Right atrium auricular region (tissue), 2 donors: Measurements from ENCODE around the gene FAM120A. TPM values are rescaled to one million over a fixed set of nuclear protein-coding genes. Genes with fewer than 3 reads are reported as not detected.
"Not testable (repeated sequence)": the region's sequence is repeated elsewhere in the genome, so short reads cannot be mapped to it uniquely, and the experiment has no call there.

Experiments
- DNase-seq: peaks from one replicate; pipeline ENCODE4 v3.0.0-alpha.2; 2019; ENCODE audit warnings: low spot score
- H3K27ac ChIP-seq, 2 donors: fragments of 200-600 bp; sonication (generic); 1 replicate in 1 of 2; 2 replicates in 1 of 2; pipeline ENCODE4 v1.5.1; 2016 to 2019
- H3K27me3 ChIP-seq, 2 donors: fragments of 200-600 bp; sonication (generic); one replicate each; pipeline versions ENCODE4 v1.5.1 to v1.6.0; 2017 to 2019
- H3K36me3 ChIP-seq: fragments of 200-600 bp; sonication (generic); one replicate; pipeline ENCODE4 v1.5.1; 2016
- H3K4me1 ChIP-seq, 2 donors: fragments of 200-600 bp; sonication (generic); one replicate each; pipeline versions ENCODE4 v1.5.1 to v1.6.0; 2017 to 2019
- H3K4me3 ChIP-seq, 2 donors: fragments of 200-600 bp; sonication (generic); 1 replicate in 1 of 2; 2 replicates in 1 of 2; pipeline ENCODE4 v1.5.1; 2017 to 2019; ENCODE audit warnings: mild to moderate bottlenecking in 1 of 2, moderate library complexity in 1 of 2
- H3K9me3 ChIP-seq, 2 donors: fragments of 200-600 bp; sonication (generic); one replicate each; pipeline ENCODE4 v1.5.1; 2019
- CTCF ChIP-seq, 2 donors: fragments of 200-600 bp; sonication (generic); IDR thresholded peaks; one replicate each; pipeline ENCODE4 v1.5.1; 2019; ENCODE audit warnings: antibody characterized with exemption in 2 of 2
- total RNA-seq, 2 donors: library from RNA; depleted of rRNA; stranded (reverse); fragments of >200 nt; gene quantifications; one replicate each; pipeline ENCODE4 v1.1.0, GENCODE V29; 2016

Gene FAM120A
- total RNA-seq, 2 donors from 2014 or later, result 79.1 to 88.7 TPM

GRCh38 chr9:93437996-93438395, 13.5 kb upstream of the FAM120A start:
- no peaks in the 10 kb centered on the region for H3K36me3 ChIP-seq
- no peak overlapping the region for H3K27ac ChIP-seq
- no peak for DNase-seq
- H3K4me1 ChIP-seq, result no peaks in the 10 kb centered on the region
- TF ChIP-seq CTCF (IDR thresholded peaks at IDR 0.05), result no peak
- H3K27me3 ChIP-seq, result no peaks in the 10 kb centered on the region
- H3K4me3 ChIP-seq, result no peak overlapping the region
- H3K9me3 ChIP-seq, result no peaks in the 10 kb centered on the region

- not testable (repeated sequence) for H3K27me3 ChIP-seq, H3K4me1 ChIP-seq, H3K36me3 ChIP-seq, H3K27ac ChIP-seq, H3K9me3 ChIP-seq, H3K4me3 ChIP-seq, DNase-seq
These were observed 12.2 kb upstream of the FAM120A start for GRCh38 chr9:93439301-93439700.

- no peak for TF ChIP-seq CTCF (IDR thresholded peaks at IDR 0.05)
- Histone ChIP-seq H3K27ac (no peak overlapping the region), H3K9me3 (no peaks in the 10 kb centered on the region), H3K4me1 (no peaks in the 10 kb centered on the region), H3K27me3 (no peaks in the 10 kb centered on the region), H3K36me3 (no peaks in the 10 kb centered on the region), H3K4me3 (no peak overlapping the region)
- no peak for DNase-seq
These were observed 10.4 kb upstream of the FAM120A start for GRCh38 chr9:93440896-93441580.

- H3K27me3 ChIP-seq, result no peaks in the 10 kb centered on the region
- H3K4me3 ChIP-seq, result no peak overlapping the region
- TF ChIP-seq CTCF (IDR thresholded peaks at IDR 0.05), result no peak
- peaks cover 0 to 18% of the 10 kb centered on the region in 2 donors for H3K4me1 ChIP-seq
- no peak overlapping the region for H3K27ac ChIP-seq
- DNase-seq, result no peak
- peaks cover 32% of the 10 kb centered on the region for H3K36me3 ChIP-seq
- no peaks in the 10 kb centered on the region for H3K9me3 ChIP-seq
These were observed 5.4 kb upstream of the FAM120A start for GRCh38 chr9:93446073-93446472.

GRCh38 chr9:93447655-93448054, 3.8 kb upstream of the FAM120A start:
- no peak for DNase-seq
- H3K4me3 ChIP-seq, result no peak overlapping the region
- no peak for TF ChIP-seq CTCF (IDR thresholded peaks at IDR 0.05)
- no peak overlapping the region for H3K27ac ChIP-seq
- H3K36me3 ChIP-seq, result peaks cover 32% of the 10 kb centered on the region
- H3K9me3 ChIP-seq, result no peaks in the 10 kb centered on the region
- H3K4me1 ChIP-seq, result peaks cover 0 to 18% of the 10 kb centered on the region in 2 donors
- H3K27me3 ChIP-seq, result no peaks in the 10 kb centered on the region

- Histone ChIP-seq H3K27me3 (no peaks in the 10 kb centered on the region), H3K4me3 (peak overlapping the region; percentile 71 to 92), H3K36me3 (peaks cover 28% of the 10 kb centered on the region), H3K9me3 (no peaks in the 10 kb centered on the region), H3K27ac (peak overlapping the region; percentile 91 to 98), H3K4me1 (peaks cover 0 to 48% of the 10 kb centered on the region in 2 donors)
- TF ChIP-seq CTCF (IDR thresholded peaks at IDR 0.05), result peak in 1 of 2 donors; percentile 5
- peak; percentile 64 for DNase-seq
These were observed 594 bp downstream of the FAM120A start for GRCh38 chr9:93451849-93452709.
